Activated naive CD4-positive, alpha-beta T cell treated with anti-CD3 and anti-CD28 coated beads, Interleukin-2, amount 50 U/mL, for 72 hours (primary cell): Measurements from ENCODE around the gene KMT5C. TPM values are rescaled to one million over a fixed set of nuclear protein-coding genes. Genes with fewer than 3 reads are reported as not detected.

Source experiments
- ATAC-seq, 2 donors: fragments of 150-1000 bp; cut with Tn5 transposase; 2 replicates each; pipeline ENCODE4 v1.10.0; 2021; ENCODE audit warnings: mild to moderate bottlenecking in 2 of 2, moderate library complexity in 2 of 2
- DNase-seq, 2 donors: peaks; one replicate each; pipeline ENCODE4 v3.0.0; 2021 to 2022; ENCODE audit warnings: low spot score in 2 of 2
- H3K27ac Mint-ChIP-seq, 2 donors: one replicate each; pipeline ENCODE4 v1.8.0; 2022; ENCODE audit warnings: mild to moderate bottlenecking in 2 of 2, mixed read lengths in 2 of 2
- H3K36me3 Mint-ChIP-seq, 2 donors: one replicate each; pipeline ENCODE4 v1.8.0; 2022; ENCODE audit warnings: mixed read lengths in 2 of 2
- H3K9me3 Mint-ChIP-seq, 2 donors: one replicate each; pipeline ENCODE4 v1.8.0; 2022; ENCODE audit warnings: mixed read lengths in 2 of 2
- total RNA-seq, 2 donors: library from RNA; stranded (reverse); gene quantifications; one replicate each; pipeline ENCODE4 v1.2.3, GENCODE V29; 2022

The KMT5C gene
- total RNA-seq, 2 donors from 2014 or later = 30.7 to 56.2 TPM

DNA sequence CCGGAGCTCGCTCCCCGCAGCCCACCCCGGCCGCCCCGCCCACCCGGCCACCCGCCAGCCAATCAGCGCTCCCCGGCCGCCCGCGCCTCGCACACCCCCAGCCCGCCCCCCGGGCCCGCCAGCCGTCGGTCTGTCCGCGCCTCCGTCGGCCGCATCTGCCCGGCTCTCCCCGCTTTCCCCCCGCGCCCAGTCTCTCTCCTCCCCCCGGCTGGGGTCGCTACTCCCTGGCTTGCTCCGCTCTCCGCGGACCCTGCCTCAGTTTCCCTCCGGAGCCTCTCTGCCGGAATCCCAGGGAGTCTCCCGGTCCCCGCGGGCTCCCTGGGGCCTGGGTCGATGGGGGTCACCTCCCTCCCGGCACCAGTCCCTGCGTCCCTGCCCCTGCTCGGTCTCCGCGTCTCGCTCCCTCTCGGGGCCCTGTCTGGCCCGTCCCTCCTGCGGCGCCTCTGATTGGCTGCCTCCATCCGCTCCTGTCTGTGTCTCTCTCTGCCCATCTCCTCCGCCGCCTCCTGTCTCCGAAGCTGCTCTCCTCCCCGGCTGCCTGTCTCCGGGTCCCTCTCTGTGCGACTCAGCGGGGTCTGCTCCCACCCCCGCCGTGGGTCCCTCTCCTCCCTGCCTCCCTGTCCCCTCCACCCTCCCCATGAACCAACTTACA lies 30.1 kb downstream of the KMT5C start:
- H3K27ac Mint-ChIP-seq = no peak overlapping the region
- no peaks in the 10 kb centered on the region for H3K36me3 Mint-ChIP-seq
- DNase-seq (peak in 1 of 2 donors; percentile 34), ATAC-seq (peak; percentile 62 to 71)
- H3K9me3 Mint-ChIP-seq = no peaks in the 10 kb centered on the region

DNA sequence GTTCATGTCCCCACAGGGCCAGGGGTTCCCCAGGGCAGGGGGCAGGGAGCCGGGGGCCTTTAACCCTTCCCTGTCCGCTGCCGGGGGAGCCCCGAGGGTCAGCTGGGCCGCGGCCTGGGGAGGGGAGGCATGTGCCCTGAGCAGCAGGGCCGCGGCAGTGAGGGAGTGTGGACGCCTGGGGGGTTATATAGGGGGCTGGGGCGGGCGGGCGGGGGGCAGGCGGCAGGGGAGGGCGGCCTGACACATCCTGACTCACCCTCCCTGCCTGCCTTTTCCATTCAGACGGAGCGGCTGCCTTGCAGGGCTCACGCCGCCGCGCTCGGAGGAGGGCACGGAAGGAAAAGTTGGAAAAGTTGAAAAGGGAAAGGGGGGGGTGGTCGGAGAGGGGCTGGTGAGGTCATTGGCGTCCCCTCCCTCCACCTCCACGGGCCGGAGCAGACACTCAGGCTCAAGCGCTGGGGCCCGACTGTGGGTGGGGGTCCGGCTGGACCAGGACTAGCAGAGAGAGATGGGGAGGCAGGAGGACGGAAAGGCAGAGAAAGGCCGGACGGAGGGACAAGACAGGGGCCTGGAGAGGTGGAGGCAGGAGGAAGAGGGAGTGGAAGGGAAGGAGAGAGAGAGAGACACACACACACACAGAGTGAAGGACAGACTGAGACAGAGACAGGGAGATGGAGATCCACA lies 30.8 kb downstream of the KMT5C start, which contains the start of gene IL11:
Gene IL11 (minus strand): TSS at position 159 of the 684 bp plus-strand sequence. CDS start 153 bp downstream, at position 6.
- Mint-ChIP-seq H3K9me3 (no peaks in the 10 kb centered on the region), H3K27ac (no peak within 1 kb of the TSS), H3K36me3 (no peaks in the 10 kb centered on the region)
- ATAC-seq = peak in 1 of 2 donors; percentile 8
- DNase-seq = no peak

DNA sequence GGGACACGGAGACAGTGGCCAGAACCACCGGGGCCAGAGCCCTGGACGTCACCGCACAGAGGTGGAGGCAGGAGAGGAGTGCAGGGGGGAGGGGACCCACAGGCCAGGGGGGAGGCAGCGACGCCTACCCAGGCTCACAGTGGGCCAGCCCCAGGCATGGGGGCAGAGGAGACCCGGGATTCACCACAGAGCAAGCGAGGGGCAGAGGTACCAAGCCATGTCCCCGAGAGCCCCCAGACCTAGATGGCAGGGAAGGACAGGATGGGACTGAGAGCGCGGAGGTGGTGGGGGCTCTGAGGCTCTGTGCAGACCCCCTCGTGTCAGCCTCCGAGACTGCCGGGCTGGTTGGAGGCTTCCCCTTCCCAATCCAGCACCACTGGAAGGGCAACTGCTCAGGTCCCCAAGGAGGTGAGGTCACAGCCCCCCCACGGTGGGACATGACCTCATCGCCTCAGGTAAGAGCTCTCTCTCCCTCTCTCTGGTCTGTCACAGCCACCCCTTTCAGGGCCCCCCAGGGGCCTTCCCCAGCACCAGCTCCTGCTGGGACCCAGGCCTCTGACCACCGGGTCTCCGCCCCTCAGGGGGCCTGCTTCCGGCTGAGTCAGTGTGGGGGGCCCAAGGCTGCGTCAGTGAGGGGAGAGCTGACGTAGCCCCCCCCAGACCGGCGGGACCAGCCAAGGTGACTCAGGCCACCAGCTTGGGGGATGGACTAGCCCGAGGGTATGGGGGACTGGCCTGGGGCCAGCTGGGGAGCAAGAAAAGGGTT lies 32.8 kb downstream of the KMT5C start:
- Mint-ChIP-seq H3K9me3 (no peaks in the 10 kb centered on the region), H3K27ac (no peak overlapping the region), H3K36me3 (no peaks in the 10 kb centered on the region)
- DNase-seq (no peak), ATAC-seq (peak in 1 of 2 donors; percentile 15)

- no peaks in the 10 kb centered on the region for H3K9me3 Mint-ChIP-seq
- ATAC-seq (no peak), DNase-seq (no peak)
- H3K27ac Mint-ChIP-seq = no peak overlapping the region
- no peaks in the 10 kb centered on the region for H3K36me3 Mint-ChIP-seq
Observed at GRCh38 chr19:55373306-55373992, 33.8 kb downstream of the KMT5C start.

GRCh38 chr19:55373993-55374757 lies 34.5 kb downstream of the KMT5C start:
- DNase-seq = no peak
- ATAC-seq = no peak
- no peaks in the 10 kb centered on the region for H3K9me3 Mint-ChIP-seq
- no peak overlapping the region for H3K27ac Mint-ChIP-seq
- no peaks in the 10 kb centered on the region for H3K36me3 Mint-ChIP-seq

DNA sequence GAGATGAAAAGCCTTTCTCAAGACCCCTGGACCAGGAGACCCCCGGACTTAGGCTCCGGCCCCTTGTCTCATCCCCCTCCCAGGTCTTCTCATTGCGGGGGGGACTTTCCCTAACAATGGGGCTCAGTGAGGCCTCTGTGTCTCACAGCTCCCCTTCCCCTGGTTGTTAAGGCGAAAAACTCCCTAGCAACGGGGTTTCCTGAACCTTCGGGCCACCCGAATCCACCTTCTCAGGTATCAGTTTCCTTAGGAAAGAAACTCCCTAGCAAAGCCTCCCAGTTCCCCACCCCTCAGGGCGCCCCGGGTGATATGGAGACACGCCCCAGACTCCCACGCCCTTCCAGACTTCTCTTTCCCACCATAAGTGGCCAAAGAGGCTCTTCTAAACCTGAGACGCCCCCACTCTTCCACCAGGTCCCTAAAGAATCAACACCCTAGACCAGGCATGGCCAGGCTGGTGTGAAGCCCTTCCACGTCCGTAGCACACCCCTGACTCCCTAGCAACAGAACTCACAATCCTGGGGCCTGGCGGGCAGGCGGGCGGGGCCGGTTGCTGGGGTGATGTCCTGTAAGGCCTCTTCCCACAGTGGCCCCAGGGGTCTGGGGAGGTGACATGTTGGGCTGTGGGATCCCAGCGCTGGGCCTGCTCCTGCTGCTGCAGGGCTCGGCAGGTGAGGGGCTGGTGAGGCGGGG lies 36.7 kb downstream of the KMT5C start, which contains the start of gene TMEM190:
Gene TMEM190 (plus strand): TSS at position 586 of the 693 bp plus-strand sequence. CDS start 28 bp downstream, at position 614.
- no peaks in the 10 kb centered on the region for H3K9me3 Mint-ChIP-seq
- DNase-seq = no peak
- no peak within 1 kb of the TSS for H3K27ac Mint-ChIP-seq

DNA sequence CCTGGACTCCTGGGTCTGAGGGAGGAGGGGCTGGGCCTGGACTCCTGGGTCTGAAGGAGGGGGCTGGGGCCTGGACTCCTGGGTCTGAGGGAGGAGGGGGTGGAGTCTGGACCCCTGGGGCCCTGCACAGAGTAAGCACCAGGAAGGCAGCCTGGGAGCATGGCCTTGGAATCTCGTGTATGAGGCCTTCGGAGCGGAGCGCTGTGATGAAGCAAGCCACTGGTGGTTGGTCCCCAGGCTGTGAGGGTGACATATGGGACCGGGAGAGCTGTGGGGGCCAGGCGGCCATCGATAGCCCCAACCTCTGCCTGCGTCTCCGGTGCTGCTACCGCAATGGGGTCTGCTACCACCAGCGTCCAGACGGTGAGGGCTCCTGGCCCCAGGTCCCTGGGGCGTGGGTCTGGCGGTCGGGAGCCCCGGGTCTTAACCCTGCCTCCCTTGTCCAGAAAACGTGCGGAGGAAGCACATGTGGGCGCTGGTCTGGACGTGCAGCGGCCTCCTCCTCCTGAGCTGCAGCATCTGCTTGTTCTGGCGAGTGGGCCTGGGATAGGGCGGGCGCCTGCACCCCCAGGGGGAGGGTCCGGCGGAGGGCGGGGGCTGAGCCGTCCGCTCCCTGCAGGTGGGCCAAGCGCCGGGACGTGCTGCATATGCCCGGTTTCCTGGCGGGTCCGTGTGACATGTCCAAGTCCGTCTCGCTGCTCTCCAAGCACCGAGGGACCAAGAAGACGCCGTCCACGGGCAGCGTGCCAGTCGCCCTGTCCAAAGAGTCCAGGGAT lies 37.9 kb downstream of the KMT5C start:
- no peak for DNase-seq
- Mint-ChIP-seq H3K9me3 (peaks cover 0 to 6% of the 10 kb centered on the region in 2 donors), H3K27ac (no peak overlapping the region), H3K36me3 (peaks cover 0 to 12% of the 10 kb centered on the region in 2 donors)
- ATAC-seq = no peak

More for the DNA sequence above, 36.7 kb downstream of the KMT5C start, which contains the start of gene TMEM190:
- H3K36me3 Mint-ChIP-seq = peaks cover 0 to under 1% of the 10 kb centered on the region in 2 donors
- ATAC-seq = no peak

GRCh38 chr19:55379174-55379573 lies 39.5 kb downstream of the KMT5C start:
- H3K9me3 Mint-ChIP-seq = peaks cover 0 to 6% of the 10 kb centered on the region in 2 donors
- no peak for ATAC-seq
- H3K27ac Mint-ChIP-seq = peak overlapping the region in 1 of 2 donors; percentile 22
- DNase-seq = no peak
- H3K36me3 Mint-ChIP-seq = peaks cover 0 to 21% of the 10 kb centered on the region in 2 donors

DNA sequence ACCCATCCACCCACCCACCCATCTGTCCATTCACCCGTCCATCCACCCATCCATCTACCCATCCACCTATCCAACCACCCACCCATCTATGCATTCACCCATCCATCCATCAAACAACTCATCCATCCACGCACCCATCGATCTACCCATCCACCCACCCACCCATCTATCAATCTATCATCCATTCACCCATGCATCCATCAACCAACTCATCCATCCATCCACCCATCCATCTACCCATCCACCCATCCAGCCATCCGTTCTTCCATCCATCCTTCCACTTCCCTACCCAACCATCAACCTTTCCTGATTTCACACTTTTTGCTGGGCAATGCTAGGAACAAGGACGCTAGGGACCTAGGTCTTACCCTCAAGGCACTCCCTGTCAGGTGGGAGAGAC lies 42.3 kb downstream of the KMT5C start:
- ATAC-seq (no peak), DNase-seq (no peak)
- H3K36me3 Mint-ChIP-seq = peaks cover 23 to 36% of the 10 kb centered on the region in 2 donors
- H3K9me3 Mint-ChIP-seq = peaks cover 0 to 6% of the 10 kb centered on the region in 2 donors
- no peak overlapping the region for H3K27ac Mint-ChIP-seq

DNA sequence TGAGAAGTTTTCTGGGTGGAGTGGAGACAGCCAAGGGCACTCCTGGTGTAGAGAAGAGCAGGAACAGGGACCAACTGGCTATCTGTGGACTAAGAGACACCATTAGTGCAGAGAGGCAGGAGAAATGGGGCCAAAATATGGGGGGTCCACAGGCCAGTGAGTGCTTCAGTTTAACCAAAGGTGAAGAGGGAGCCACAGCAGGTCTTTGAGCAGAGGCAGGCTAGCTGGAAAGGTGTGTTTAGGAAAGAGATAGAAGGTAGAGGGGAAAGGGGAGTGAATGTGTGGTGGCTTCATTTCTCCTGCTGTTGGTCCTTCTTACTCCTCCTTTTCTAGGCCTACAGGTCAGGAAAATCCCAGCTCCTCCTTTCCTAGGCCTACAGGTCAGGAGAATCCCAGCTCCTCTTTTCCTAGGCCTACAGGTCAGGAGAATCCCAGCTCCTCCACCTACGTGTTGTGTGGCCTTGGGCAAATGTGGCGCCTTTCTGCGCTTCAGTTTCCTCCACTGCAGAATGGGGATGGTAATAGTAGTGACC lies 42.9 kb downstream of the KMT5C start:
- Mint-ChIP-seq H3K36me3 (peaks cover 28 to 42% of the 10 kb centered on the region in 2 donors), H3K27ac (peak overlapping the region; percentile 85 to 96), H3K9me3 (peaks cover 0 to 6% of the 10 kb centered on the region in 2 donors)
- DNase-seq (no peak), ATAC-seq (no peak)

- Mint-ChIP-seq H3K27ac (peak overlapping the region; percentile 85 to 96), H3K9me3 (peaks cover 0 to 6% of the 10 kb centered on the region in 2 donors), H3K36me3 (peaks cover 33 to 49% of the 10 kb centered on the region in 2 donors)
- peak; percentile 28 to 39 for ATAC-seq
- peak in 1 of 2 donors; percentile 57 for DNase-seq
Observed at GRCh38 chr19:55383279-55384130, 43.8 kb downstream of the KMT5C start.

GRCh38 chr19:55384131-55384919 lies 44.6 kb downstream of the KMT5C start, which contains the start of gene TMEM238:
TSS of gene TMEM238 (minus strand) at chr19:55384292. CDS start at chr19:55384259, 33 bp downstream.
- DNase-seq (peak in 1 of 2 donors; percentile 63), ATAC-seq (peak; percentile 8 to 21)
- H3K27ac Mint-ChIP-seq = peak within 1 kb of the TSS; percentile 96 to 100
- H3K9me3 Mint-ChIP-seq = peaks cover 0 to 6% of the 10 kb centered on the region in 2 donors
- peaks cover 34 to 51% of the 10 kb centered on the region in 2 donors for H3K36me3 Mint-ChIP-seq
